Measurements from ENCODE around the gene RPL27. TPM values are rescaled to one million over a fixed set of nuclear protein-coding genes. Genes with fewer than 3 reads are reported as not detected.
A peak's percentile ranks its signal among the peaks of the same experiment; 100 is the strongest.

RPL27 gene
- total and polyA plus RNA-seq, 2 donors (not counting 3 experiments of a cell fraction or from before 2014, with no cell fraction given): 1,014 to 2,467 TPM

DNA sequence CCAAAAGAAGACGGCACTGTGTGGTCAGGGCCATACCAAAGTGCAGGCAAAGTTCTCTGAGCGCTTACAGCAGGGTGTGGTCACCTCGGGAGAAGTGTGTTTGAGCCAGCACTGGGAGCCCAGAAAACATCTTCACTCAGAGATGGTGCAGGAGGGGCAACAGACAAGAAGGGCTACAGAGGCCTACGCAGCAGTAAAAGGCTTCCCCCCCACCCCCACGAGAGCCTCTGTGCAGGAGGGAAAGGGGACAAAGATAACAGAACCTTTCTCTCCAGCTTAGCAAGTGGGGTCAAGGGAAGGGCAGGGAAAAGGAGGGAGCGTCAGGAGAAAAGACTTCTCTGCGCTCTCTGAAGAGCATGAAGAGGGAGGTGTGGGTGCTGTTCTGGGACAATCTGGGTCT is 21.2 kb downstream of the RPL27 start:
- peak overlapping the region; percentile 19 for H3K27ac ChIP-seq (ENCODE audit: insufficient read depth, low read depth, low read length)
- intact Hi-C loops (cut with micrococcal nuclease) (no loop called here), dilution Hi-C loops (cut with MboI; ENCODE audit: extremely low pct_ligation_motif_present, low sequenced_read_pairs) (no loop called here)
- H3K4me1 ChIP-seq (ENCODE audit: control insufficient read depth, extremely low read depth, insufficient read depth, low read length): peaks cover 37% of the 10 kb centered on the region
- ChIA-PET CTCF (interaction anchor here (1.1 to 5.5 kb wide), 3 partner anchors 13 to 152 kb away, joined by 6 to 22 read pairs (median 6); partner anchors contain the start of genes IFI35 and RPL27), POLR2A (no interaction called here)
- FAIRE-seq (peak; percentile 72), DNase-seq (ENCODE audit: low read depth, low spot score) (no peak)
- H3K4me3 ChIP-seq (replicated peaks in 1 of 3; ENCODE audit: insufficient read depth in 1 of 3, low read depth in 1 of 3, low read length in 3 of 3): peak overlapping the region in 1 of 3 experiments; percentile 34
- peaks cover 37% of the 10 kb centered on the region for H3K79me2 ChIP-seq (ENCODE audit: control insufficient read depth, insufficient read depth, low read length)
- no peaks in the 10 kb centered on the region for H4K20me1 ChIP-seq (replicated peaks; ENCODE audit: control insufficient read depth, extremely low read depth, insufficient read depth, low read length)
- no peak overlapping the region for H2AFZ ChIP-seq (ENCODE audit: low read depth, low read length)
- no peaks in the 10 kb centered on the region for H3K27me3 ChIP-seq (ENCODE audit: control insufficient read depth in 2 of 2, insufficient read depth in 2 of 2, low read length in 2 of 2)
- H3K9ac ChIP-seq (replicated peaks; ENCODE audit: extremely low read depth, insufficient read depth, low read length): no peak overlapping the region
- H3K36me3 ChIP-seq (ENCODE audit: control insufficient read depth in 2 of 2, extremely low read depth in 1 of 2, insufficient read depth in 2 of 2, low read length in 2 of 2): peaks cover 3 to 27% of the 10 kb centered on the region in 2 experiments
- H3K9me3 ChIP-seq (replicated peaks; ENCODE audit: control insufficient read depth, insufficient read depth, low read length): no peaks in the 10 kb centered on the region
- TF ChIP-seq POLR2A (IDR thresholded peaks at IDR 0.05; ENCODE audit: low read depth, low read length): no peak
- TF ChIP-seq, protein P1, sequence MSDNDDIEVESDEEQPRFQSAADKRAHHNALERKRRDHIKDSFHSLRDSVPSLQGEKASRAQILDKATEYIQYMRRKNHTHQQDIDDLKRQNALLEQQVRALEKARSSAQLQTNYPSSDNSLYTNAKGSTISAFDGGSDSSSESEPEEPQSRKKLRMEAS (IDR thresholded peaks at IDR 0.05; ENCODE audit: insufficient read depth, insufficient read length): no peak
- no peak for TF ChIP-seq JUN (IDR thresholded peaks at IDR 0.05; ENCODE audit: borderline replicate concordance, insufficient read depth, insufficient read length, low read depth)
- no peak for TF ChIP-seq EZH2 (IDR thresholded peaks at IDR 0.05; ENCODE audit: borderline replicate concordance, low read depth, low read length, severe bottlenecking)
- TF ChIP-seq POLR2AphosphoS5 (IDR thresholded peaks at IDR 0.05; ENCODE audit: insufficient read depth, low read depth, low read length): no peak
- TF ChIP-seq FOS (IDR thresholded peaks at IDR 0.05; ENCODE audit: borderline replicate concordance, insufficient read depth, low read length): no peak
- TF ChIP-seq MYC (IDR thresholded peaks at IDR 0.05; ENCODE audit: low read depth, low read length): no peak
- no peak for TF ChIP-seq CTCF (IDR thresholded peaks at IDR 0.05; ENCODE audit: extremely low read depth in 1 of 2, insufficient read depth in 1 of 2, low read depth in 1 of 2, low read length in 2 of 2)
- TF ChIP-seq GATA2 (IDR thresholded peaks at IDR 0.05; ENCODE audit: insufficient read depth, insufficient read length, low read depth, low read length): no peak
- no peaks in the 10 kb centered on the region for H3K9me1 ChIP-seq (replicated peaks; ENCODE audit: control insufficient read depth, extremely low read depth, insufficient read depth, low read length)
- peak overlapping the region; percentile 44 for H3K4me2 ChIP-seq (ENCODE audit: insufficient read depth, low read length)
- BruUV-seq (replicated peaks): no TSS peak

Data from endothelial cell of umbilical vein (primary cell).